ENCODE data around the gene CDADC1.
A peak's percentile ranks its signal among the peaks of the same experiment; 100 is the strongest.

The CDADC1 gene

DNA sequence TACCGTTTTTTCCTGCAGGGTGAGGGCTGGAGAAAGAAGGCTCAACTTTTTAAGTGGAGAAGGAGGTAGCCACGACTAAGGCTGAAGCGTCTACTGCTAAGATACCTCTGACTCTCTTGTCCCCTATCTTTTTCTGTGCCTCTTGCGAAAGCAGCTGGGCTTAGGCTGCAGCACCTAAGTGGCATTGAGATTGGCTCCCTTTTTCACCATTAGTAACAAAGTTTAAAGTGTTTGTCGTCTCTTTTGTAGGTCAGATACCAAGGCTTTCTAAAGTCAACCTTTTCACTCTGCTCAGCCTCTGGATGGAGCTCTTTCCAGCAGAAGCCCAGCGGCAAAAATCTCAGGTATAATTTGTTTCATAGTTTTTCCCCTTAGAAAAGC lies 887 bp downstream of the CDADC1 start:
- H3K9ac ChIP-seq (ENCODE audit: low read depth, low read length), result peak overlapping the region; percentile 64
- H3K79me2 ChIP-seq (ENCODE audit: insufficient read depth, low read length), result peaks cover 66% of the 10 kb centered on the region
- H3K36me3 ChIP-seq (ENCODE audit: insufficient read depth, low read length), result peaks cover 10% of the 10 kb centered on the region
- DNase-seq, result no peak
- peak overlapping the region; percentile 63 to 80 for H3K4me3 ChIP-seq (ENCODE audit: low read depth in 1 of 2, low read length in 2 of 2)
- H4K20me1 ChIP-seq (ENCODE audit: insufficient read depth, low read length), result no peaks in the 10 kb centered on the region
- no peaks in the 10 kb centered on the region for H3K9me3 ChIP-seq (ENCODE audit: insufficient read depth, low read length, severe bottlenecking)
- H3K4me2 ChIP-seq (ENCODE audit: insufficient read depth, low read length), result peak overlapping the region; percentile 85
- TF ChIP-seq, protein P1, sequence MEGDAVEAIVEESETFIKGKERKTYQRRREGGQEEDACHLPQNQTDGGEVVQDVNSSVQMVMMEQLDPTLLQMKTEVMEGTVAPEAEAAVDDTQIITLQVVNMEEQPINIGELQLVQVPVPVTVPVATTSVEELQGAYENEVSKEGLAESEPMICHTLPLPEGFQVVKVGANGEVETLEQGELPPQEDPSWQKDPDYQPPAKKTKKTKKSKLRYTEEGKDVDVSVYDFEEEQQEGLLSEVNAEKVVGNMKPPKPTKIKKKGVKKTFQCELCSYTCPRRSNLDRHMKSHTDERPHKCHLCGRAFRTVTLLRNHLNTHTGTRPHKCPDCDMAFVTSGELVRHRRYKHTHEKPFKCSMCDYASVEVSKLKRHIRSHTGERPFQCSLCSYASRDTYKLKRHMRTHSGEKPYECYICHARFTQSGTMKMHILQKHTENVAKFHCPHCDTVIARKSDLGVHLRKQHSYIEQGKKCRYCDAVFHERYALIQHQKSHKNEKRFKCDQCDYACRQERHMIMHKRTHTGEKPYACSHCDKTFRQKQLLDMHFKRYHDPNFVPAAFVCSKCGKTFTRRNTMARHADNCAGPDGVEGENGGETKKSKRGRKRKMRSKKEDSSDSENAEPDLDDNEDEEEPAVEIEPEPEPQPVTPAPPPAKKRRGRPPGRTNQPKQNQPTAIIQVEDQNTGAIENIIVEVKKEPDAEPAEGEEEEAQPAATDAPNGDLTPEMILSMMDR (IDR thresholded peaks at IDR 0.05; ENCODE audit: borderline replicate concordance, extremely low read depth, low read length, poor library complexity, severe bottlenecking), result peak; percentile 50
- no peak for TF ChIP-seq EZH2 (IDR thresholded peaks at IDR 0.05; ENCODE audit: borderline replicate concordance, low read depth, low read length, severe bottlenecking)
- H3K4me1 ChIP-seq (ENCODE audit: insufficient read depth, low read length), result peaks cover 65% of the 10 kb centered on the region
- no peak; the same call in 1 of the 3 replicates for ATAC-seq (ENCODE audit: insufficient read depth, low read depth)
- no peaks in the 10 kb centered on the region for H3K27me3 ChIP-seq (ENCODE audit: insufficient read depth, low read length, poor library complexity)
- peak overlapping the region; percentile 84 for H3K27ac ChIP-seq (ENCODE audit: low read length)
- H2AFZ ChIP-seq (ENCODE audit: low read depth, low read length), result peak overlapping the region; percentile 93

DNA sequence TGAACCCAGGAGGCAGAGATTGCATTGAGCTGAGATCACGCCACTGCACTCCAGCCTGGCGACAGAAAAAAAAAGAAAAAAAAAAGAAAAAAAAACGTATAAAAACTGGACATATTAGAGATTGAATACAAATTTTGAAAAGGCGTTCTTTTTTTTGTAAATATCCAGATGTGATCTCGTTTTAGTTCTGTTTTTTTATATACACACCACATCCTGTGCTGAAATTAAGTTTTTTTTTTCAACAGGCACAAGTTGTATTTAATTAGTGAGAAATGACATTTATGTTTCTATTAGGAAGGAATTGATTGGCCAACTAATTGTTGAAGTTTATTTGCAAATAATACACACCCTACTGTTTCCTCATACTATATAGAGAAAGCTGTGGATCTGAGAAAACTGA lies 3.6 kb downstream of the CDADC1 start:
- Histone ChIP-seq H4K20me1 (ENCODE audit: insufficient read depth, low read length) (no peaks in the 10 kb centered on the region), H3K36me3 (ENCODE audit: insufficient read depth, low read length) (peaks cover 30% of the 10 kb centered on the region), H3K27me3 (ENCODE audit: insufficient read depth, low read length, poor library complexity) (no peaks in the 10 kb centered on the region), H3K79me2 (ENCODE audit: insufficient read depth, low read length) (peaks cover 77% of the 10 kb centered on the region), H3K4me2 (ENCODE audit: insufficient read depth, low read length) (no peak overlapping the region), H3K9me3 (ENCODE audit: insufficient read depth, low read length, severe bottlenecking) (no peaks in the 10 kb centered on the region), H3K27ac (ENCODE audit: low read length) (no peak overlapping the region), H2AFZ (ENCODE audit: low read depth, low read length) (no peak overlapping the region), H3K4me1 (ENCODE audit: insufficient read depth, low read length) (peaks cover 81% of the 10 kb centered on the region), H3K9ac (ENCODE audit: low read depth, low read length) (no peak overlapping the region), H3K4me3 (ENCODE audit: low read depth in 1 of 2, low read length in 2 of 2) (no peak overlapping the region)
- ATAC-seq (ENCODE audit: insufficient read depth, low read depth) (no peak), DNase-seq (no peak)
- no peak for TF ChIP-seq EZH2 (IDR thresholded peaks at IDR 0.05; ENCODE audit: borderline replicate concordance, low read depth, low read length, severe bottlenecking)
- TF ChIP-seq, protein P1 (IDR thresholded peaks at IDR 0.05; ENCODE audit: borderline replicate concordance, extremely low read depth, low read length, poor library complexity, severe bottlenecking), result no peak

DNA sequence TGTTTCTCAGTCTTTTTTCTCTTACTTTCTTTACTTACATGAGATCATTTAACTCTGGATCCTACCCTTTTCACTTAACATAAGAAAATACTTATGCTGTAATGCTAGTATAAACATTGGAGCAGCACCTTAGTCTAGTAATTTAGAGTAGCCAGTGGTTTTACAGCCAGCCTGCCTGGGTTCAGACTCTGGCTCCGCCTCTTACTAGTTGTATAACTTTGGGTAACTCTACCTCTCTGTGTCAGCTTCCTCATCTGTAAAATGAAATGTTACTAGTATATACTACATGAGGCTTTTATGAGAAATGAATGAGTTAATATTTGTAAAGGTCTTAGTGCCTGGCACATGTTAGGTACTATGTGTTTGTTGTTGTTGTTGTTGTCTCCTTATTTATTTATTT lies 5.6 kb downstream of the CDADC1 start:
- peak overlapping the region; percentile 28; the same call in 1 of the 2 replicates for H3K9ac ChIP-seq (ENCODE audit: low read depth, low read length)
- H4K20me1 ChIP-seq (ENCODE audit: insufficient read depth, low read length), result no peaks in the 10 kb centered on the region
- H3K27me3 ChIP-seq (ENCODE audit: insufficient read depth, low read length, poor library complexity), result no peaks in the 10 kb centered on the region
- TF ChIP-seq EZH2 (IDR thresholded peaks at IDR 0.05; ENCODE audit: borderline replicate concordance, low read depth, low read length, severe bottlenecking), result no peak
- TF ChIP-seq, protein P1 (IDR thresholded peaks at IDR 0.05; ENCODE audit: borderline replicate concordance, extremely low read depth, low read length, poor library complexity, severe bottlenecking), result no peak
- H3K4me2 ChIP-seq (ENCODE audit: insufficient read depth, low read length), result peak overlapping the region; percentile 52; the same call in 1 of the 2 replicates
- H3K9me3 ChIP-seq (ENCODE audit: insufficient read depth, low read length, severe bottlenecking), result no peaks in the 10 kb centered on the region
- ATAC-seq (ENCODE audit: insufficient read depth, low read depth) (peak; percentile 48; the same call in 2 of the 3 replicates), DNase-seq (peak; percentile 37)
- H2AFZ ChIP-seq (ENCODE audit: low read depth, low read length), result no peak overlapping the region
- H3K36me3 ChIP-seq (ENCODE audit: insufficient read depth, low read length), result peaks cover 40% of the 10 kb centered on the region
- H3K79me2 ChIP-seq (ENCODE audit: insufficient read depth, low read length), result peaks cover 58% of the 10 kb centered on the region
- peak overlapping the region; percentile 82 for H3K27ac ChIP-seq (ENCODE audit: low read length)
- peaks cover 82% of the 10 kb centered on the region for H3K4me1 ChIP-seq (ENCODE audit: insufficient read depth, low read length)
- no peak overlapping the region; a peak in 1 of 4 replicates for H3K4me3 ChIP-seq (ENCODE audit: low read depth in 1 of 2, low read length in 2 of 2)

Data from DND-41 (cell line).